HG03095 (cell line): ENCODE results near the gene SLC1A2.

Source experiments
- ATAC-seq: cut with Tn5 transposase; IDR thresholded peaks from one replicate; pipeline ENCODE4 v1.9.1; 2021; ENCODE audit warnings: moderate library complexity; ENCODE audit not compliant: unreplicated experiment

Gene SLC1A2

GRCh38 chr11:35305670-35306382 lies 113.5 kb downstream of the SLC1A2 start:
- ATAC-seq: no peak

GRCh38 chr11:35304900-35305460 lies 114.4 kb downstream of the SLC1A2 start:
- no peak for ATAC-seq

- no peak for ATAC-seq
These were observed 115.0 kb downstream of the SLC1A2 start for GRCh38 chr11:35304386-35304775.

- no peak for ATAC-seq
These were observed 115.6 kb downstream of the SLC1A2 start for GRCh38 chr11:35303596-35304385.

- no peak for ATAC-seq
These were observed 117.0 kb downstream of the SLC1A2 start for GRCh38 chr11:35302398-35302797.

- no peak for ATAC-seq
These were observed 121.0 kb downstream of the SLC1A2 start for GRCh38 chr11:35298369-35298768.

GRCh38 chr11:35295751-35296150 lies 123.6 kb downstream of the SLC1A2 start:
- no peak for ATAC-seq

- no peak for ATAC-seq
These were observed 125.7 kb downstream of the SLC1A2 start for GRCh38 chr11:35293699-35294098.

GRCh38 chr11:35293035-35293434 lies 126.3 kb downstream of the SLC1A2 start:
- ATAC-seq: no peak

GRCh38 chr11:35292279-35292678 lies 127.1 kb downstream of the SLC1A2 start:
- ATAC-seq: no peak

- ATAC-seq: no peak
These were observed 128.5 kb downstream of the SLC1A2 start for GRCh38 chr11:35290876-35291275.

GRCh38 chr11:35289821-35290220 lies 129.5 kb downstream of the SLC1A2 start:
- ATAC-seq: no peak

GRCh38 chr11:35288817-35289541 lies 130.4 kb downstream of the SLC1A2 start:
- no peak for ATAC-seq

GRCh38 chr11:35288309-35288708 lies 131.0 kb downstream of the SLC1A2 start:
- no peak for ATAC-seq

GRCh38 chr11:35287344-35287890 lies 131.9 kb downstream of the SLC1A2 start:
- no peak for ATAC-seq

- ATAC-seq: no peak
These were observed 133.2 kb downstream of the SLC1A2 start for GRCh38 chr11:35286126-35286525.

GRCh38 chr11:35285471-35285870 lies 133.9 kb downstream of the SLC1A2 start:
- ATAC-seq: no peak

GRCh38 chr11:35282221-35282882 lies 137.0 kb downstream of the SLC1A2 start:
- ATAC-seq: no peak

GRCh38 chr11:35281169-35281688 lies 138.1 kb downstream of the SLC1A2 start:
- ATAC-seq: no peak

GRCh38 chr11:35280727-35281126 lies 138.6 kb downstream of the SLC1A2 start:
- no peak for ATAC-seq
